ENCODE data around the gene FSTL5. TPM values are rescaled to one million over a fixed set of nuclear protein-coding genes. Genes with fewer than 3 reads are reported as not detected.

The FSTL5 gene
- total RNA-seq, 1 experiment from 2014 or later = not detected

- DNase-seq (ENCODE audit: low read depth, low spot score) (no peak), ATAC-seq (no peak)
- Histone ChIP-seq H3K9me3 (ENCODE audit: control insufficient read depth in 1 of 2, insufficient read depth in 1 of 2, low read depth in 1 of 2, low read length in 2 of 2) (no peaks in the 10 kb centered on the region), H3K36me3 (ENCODE audit: control insufficient read depth in 1 of 2, insufficient read depth in 2 of 2, low read length in 2 of 2) (no peaks in the 10 kb centered on the region), H3K79me2 (ENCODE audit: insufficient read depth, low read length) (no peaks in the 10 kb centered on the region), H3K4me2 (ENCODE audit: low read length) (no peak overlapping the region), H3K9me2 (ENCODE audit: insufficient read depth) (no peaks in the 10 kb centered on the region), H4K20me1 (ENCODE audit: insufficient read depth) (no peaks in the 10 kb centered on the region), H3K27ac (ENCODE audit: low read depth, low read length) (no peak overlapping the region), H2AFZ (ENCODE audit: low read depth, low read length, poor library complexity, severe bottlenecking) (no peak overlapping the region), H3K27me3 (ENCODE audit: insufficient read depth, low read length) (no peaks in the 10 kb centered on the region), H3K9ac (ENCODE audit: low read length) (no peak overlapping the region), H3K4me3 (replicated peaks in 1 of 2; ENCODE audit: low read depth in 1 of 2, low read length in 2 of 2) (no peak overlapping the region), H3K4me1 (ENCODE audit: control insufficient read depth in 1 of 2, insufficient read depth in 2 of 2, low read length in 2 of 2) (no peaks in the 10 kb centered on the region)
- CTCF ChIA-PET = no interaction called here
- no TSS peak for BruUV-seq (replicated peaks)
- RAD21 ChIA-PET (ENCODE audit: low non-redundant PET in 1 of 2, low total read pairs in 2 of 2, uncharacterized antibody in 2 of 2, unreplicated experiment in 2 of 2) = no interaction called here
- POLR2A ChIA-PET = no interaction called here
- TF ChIP-seq CEBPB (IDR thresholded peaks at IDR 0.05; ENCODE audit: low read depth) = no peak
- TF ChIP-seq POLR2AphosphoS5 (IDR thresholded peaks at IDR 0.05; ENCODE audit: low read depth, low read length) = no peak
- no peak for TF ChIP-seq ZNF274 (IDR thresholded peaks at IDR 0.05; ENCODE audit: low read depth, low read length)
- TF ChIP-seq CBX3 (IDR thresholded peaks at IDR 0.05; ENCODE audit: low read depth) = no peak
- intact Hi-C loops (cut with micrococcal nuclease) = no loop called here
Observed at GRCh38 chr4:161817914-161818313, 345.9 kb downstream of the FSTL5 start.

DNA sequence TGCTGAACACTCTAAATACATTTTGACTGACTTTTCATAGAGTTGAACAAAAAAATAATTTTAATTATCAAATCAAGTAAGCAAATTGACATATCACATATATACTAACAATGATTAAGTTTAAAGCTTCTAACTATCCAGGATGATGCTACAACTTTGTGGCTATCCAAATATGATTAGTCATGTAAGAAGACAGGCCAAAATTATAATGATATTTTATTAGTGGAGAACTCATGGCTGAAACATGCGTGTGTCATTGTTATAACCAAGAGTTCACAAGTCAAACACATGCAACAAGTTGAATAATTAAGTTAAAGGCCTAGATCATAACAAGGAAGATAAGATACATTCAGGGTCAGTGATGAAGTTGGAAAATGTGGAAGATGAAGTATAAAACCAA is 346.8 kb downstream of the FSTL5 start:
- TF ChIP-seq, protein P1, sequence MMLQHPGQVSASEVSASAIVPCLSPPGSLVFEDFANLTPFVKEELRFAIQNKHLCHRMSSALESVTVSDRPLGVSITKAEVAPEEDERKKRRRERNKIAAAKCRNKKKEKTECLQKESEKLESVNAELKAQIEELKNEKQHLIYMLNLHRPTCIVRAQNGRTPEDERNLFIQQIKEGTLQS (IDR thresholded peaks at IDR 0.05) = no peak
- TF ChIP-seq CEBPB (IDR thresholded peaks at IDR 0.05; ENCODE audit: low read depth) (no peak), ZBTB33 (IDR thresholded peaks at IDR 0.05; ENCODE audit: extremely low read depth, insufficient replicate concordance, low read length) (no peak), CBX3 (IDR thresholded peaks at IDR 0.05; ENCODE audit: low read depth) (no peak), ELF1 (IDR thresholded peaks at IDR 0.05; ENCODE audit: borderline replicate concordance, low read depth) (no peak), ZNF274 (IDR thresholded peaks at IDR 0.05; ENCODE audit: low read depth, low read length) (no peak), JUND (IDR thresholded peaks at IDR 0.05) (no peak), YY1 (IDR thresholded peaks at IDR 0.05; ENCODE audit: extremely low read depth, insufficient replicate concordance, low read depth, low read length) (no peak), POLR2AphosphoS5 (IDR thresholded peaks at IDR 0.05; ENCODE audit: low read depth, low read length) (no peak), RAD21 (IDR thresholded peaks at IDR 0.05; ENCODE audit: low read depth) (no peak)
- TF ChIP-seq, protein P2, sequence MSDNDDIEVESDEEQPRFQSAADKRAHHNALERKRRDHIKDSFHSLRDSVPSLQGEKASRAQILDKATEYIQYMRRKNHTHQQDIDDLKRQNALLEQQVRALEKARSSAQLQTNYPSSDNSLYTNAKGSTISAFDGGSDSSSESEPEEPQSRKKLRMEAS (IDR thresholded peaks at IDR 0.05) = no peak
- BruUV-seq (replicated peaks) = no TSS peak

More for the DNA sequence above, 346.8 kb downstream of the FSTL5 start:
- ATAC-seq (no peak), DNase-seq (ENCODE audit: low read depth, low spot score) (no peak)
- Histone ChIP-seq H3K27ac (ENCODE audit: low read depth, low read length) (no peak overlapping the region), H4K20me1 (ENCODE audit: insufficient read depth) (no peaks in the 10 kb centered on the region), H2AFZ (ENCODE audit: low read depth, low read length, poor library complexity, severe bottlenecking) (peak overlapping the region; percentile 12), H3K4me3 (replicated peaks in 1 of 2; ENCODE audit: low read depth in 1 of 2, low read length in 2 of 2) (no peak overlapping the region), H3K9me2 (ENCODE audit: insufficient read depth) (no peaks in the 10 kb centered on the region), H3K9ac (ENCODE audit: low read length) (no peak overlapping the region), H3K36me3 (ENCODE audit: control insufficient read depth in 1 of 2, insufficient read depth in 2 of 2, low read length in 2 of 2) (no peaks in the 10 kb centered on the region), H3K9me3 (ENCODE audit: control insufficient read depth in 1 of 2, insufficient read depth in 1 of 2, low read depth in 1 of 2, low read length in 2 of 2) (no peaks in the 10 kb centered on the region), H3K4me2 (ENCODE audit: low read length) (no peak overlapping the region), H3K27me3 (ENCODE audit: insufficient read depth, low read length) (no peaks in the 10 kb centered on the region), H3K79me2 (ENCODE audit: insufficient read depth, low read length) (no peaks in the 10 kb centered on the region), H3K4me1 (ENCODE audit: control insufficient read depth in 1 of 2, insufficient read depth in 2 of 2, low read length in 2 of 2) (no peaks in the 10 kb centered on the region)
- ChIA-PET CTCF (no interaction called here), POLR2A (no interaction called here), RAD21 (ENCODE audit: low non-redundant PET in 1 of 2, low total read pairs in 2 of 2, uncharacterized antibody in 2 of 2, unreplicated experiment in 2 of 2) (no interaction called here)
- intact Hi-C loops (cut with micrococcal nuclease) = no loop called here
